ENCODE data around the gene TBX18. TPM values are rescaled to one million over a fixed set of nuclear protein-coding genes. Genes with fewer than 3 reads are reported as not detected.

The TBX18 gene
- total RNA-seq, 1 experiment from 2014 or later, result not detected

- Histone ChIP-seq H3K79me1 (ENCODE audit: insufficient read depth, low read depth, low read length, poor library complexity, severe bottlenecking) (no peaks in the 10 kb centered on the region), H4K20me1 (ENCODE audit: control insufficient read depth, insufficient read depth, insufficient read length) (no peaks in the 10 kb centered on the region), H3K23me2 (ENCODE audit: insufficient read length, low read depth, low read length, poor library complexity, severe bottlenecking) (no peaks in the 10 kb centered on the region), H3K4me1 (ENCODE audit: insufficient read depth, low read length) (no peaks in the 10 kb centered on the region), H4K5ac (ENCODE audit: insufficient read length, low read depth, low read length) (no peak overlapping the region), H3K79me2 (ENCODE audit: insufficient read depth, low read length) (no peaks in the 10 kb centered on the region), H3K23ac (ENCODE audit: insufficient read length, low read depth, low read length) (no peak overlapping the region), H3T11ph (ENCODE audit: low read length) (no peak overlapping the region), H2BK20ac (ENCODE audit: low read depth, low read length, poor library complexity, severe bottlenecking) (no peak overlapping the region), H3K4me2 (ENCODE audit: insufficient read depth, insufficient read length, low read length) (no peak overlapping the region), H3K9me3 (ENCODE audit: control insufficient read depth, low read depth, low read length) (no peaks in the 10 kb centered on the region), H3K18ac (ENCODE audit: insufficient read length, low read depth, low read length) (no peak overlapping the region), H2BK120ac (ENCODE audit: low read depth, low read length, poor library complexity, severe bottlenecking) (no peak overlapping the region), H3K27ac (ENCODE audit: insufficient read length, low read depth, low read length) (no peak overlapping the region), H2BK12ac (ENCODE audit: insufficient read length, low read depth, low read length) (no peak overlapping the region), H4K91ac (ENCODE audit: insufficient read length, low read depth, low read length) (no peak overlapping the region), H2BK15ac (ENCODE audit: low read depth, low read length) (no peak overlapping the region), H3K4ac (ENCODE audit: low read depth, low read length) (no peak overlapping the region), H2AK5ac (ENCODE audit: insufficient read length, low read length) (no peak overlapping the region), H3K56ac (ENCODE audit: insufficient read length, low read depth, low read length) (no peak overlapping the region), H3K14ac (ENCODE audit: insufficient read depth, low read length) (no peak overlapping the region), H4K8ac (replicated peaks; ENCODE audit: insufficient read length, low read depth, low read length) (no peak overlapping the region), H3K9ac (ENCODE audit: extremely low read depth, insufficient read length, low read length) (no peak overlapping the region), H2AFZ (ENCODE audit: low read length) (no peak overlapping the region), H2BK5ac (ENCODE audit: insufficient read length, low read length) (no peak overlapping the region), H3K27me3 (ENCODE audit: insufficient read depth, low read length) (no peaks in the 10 kb centered on the region)
- no peaks in the 10 kb centered on the region for H3K4me1 Mint-ChIP-seq
- DNase-seq, result no peak
- no peaks in the 10 kb centered on the region for H3K9me3 Mint-ChIP-seq
- no peaks in the 10 kb centered on the region for H3K36me3 Mint-ChIP-seq (ENCODE audit: insufficient read depth in 1 of 3, low read depth in 3 of 3)
- no peak overlapping the region for H3K4me3 Mint-ChIP-seq
- H3K27ac Mint-ChIP-seq, result no peak overlapping the region
- peaks cover 45% of the 10 kb centered on the region for H3K27me3 Mint-ChIP-seq (ENCODE audit: low read depth)
- peak; percentile 28; the same call in 2 of the 3 replicates for TF ChIP-seq CTCF (conservative IDR thresholded peaks at IDR 0.05)
- WGBS (ENCODE audit: extremely low coverage, insufficient read length, low lambda C conversion rate), result no CpG with 5 or more reads among the region's 5 CpGs
Observed at GRCh38 chr6:84752118-84752850, 12.1 kb downstream of the TBX18 start.

Measured in H9 (cell line).